ENCODE data around the gene ASPG. TPM values are rescaled to one million over a fixed set of nuclear protein-coding genes. Genes with fewer than 3 reads are reported as not detected.

ASPG gene
- total RNA-seq, 2 experiments from 2014 or later, result not detected

DNA sequence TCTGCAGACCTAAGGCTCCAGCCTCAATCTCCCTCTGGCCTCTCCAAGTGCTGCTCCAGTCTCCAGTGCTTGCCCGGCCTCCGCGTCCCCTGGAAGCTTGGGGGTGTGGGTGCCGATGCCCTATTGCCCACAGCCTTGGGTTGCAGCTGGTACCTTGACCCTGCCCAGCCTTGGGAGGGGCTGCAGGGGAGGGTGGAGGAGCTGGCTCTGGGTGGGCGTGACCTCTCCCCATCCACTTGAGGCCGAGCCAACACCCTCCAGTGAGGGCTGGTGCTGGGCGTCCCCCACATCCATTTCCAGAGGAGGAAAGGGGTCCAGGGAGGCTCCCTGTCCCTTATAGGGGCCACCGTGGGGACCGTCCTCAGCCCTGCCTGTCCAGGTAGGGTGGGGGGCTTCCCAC is 77.0 kb downstream of the ASPG start:
- no peak overlapping the region for H3K27ac Mint-ChIP-seq
- ATAC-seq, result no peak
- H3K9me3 Mint-ChIP-seq, result no peaks in the 10 kb centered on the region
- intact Hi-C loops (cut with micrococcal nuclease), result no loop called here
- H3K27me3 Mint-ChIP-seq, result no peaks in the 10 kb centered on the region
- TF ChIP-seq, protein P1, sequence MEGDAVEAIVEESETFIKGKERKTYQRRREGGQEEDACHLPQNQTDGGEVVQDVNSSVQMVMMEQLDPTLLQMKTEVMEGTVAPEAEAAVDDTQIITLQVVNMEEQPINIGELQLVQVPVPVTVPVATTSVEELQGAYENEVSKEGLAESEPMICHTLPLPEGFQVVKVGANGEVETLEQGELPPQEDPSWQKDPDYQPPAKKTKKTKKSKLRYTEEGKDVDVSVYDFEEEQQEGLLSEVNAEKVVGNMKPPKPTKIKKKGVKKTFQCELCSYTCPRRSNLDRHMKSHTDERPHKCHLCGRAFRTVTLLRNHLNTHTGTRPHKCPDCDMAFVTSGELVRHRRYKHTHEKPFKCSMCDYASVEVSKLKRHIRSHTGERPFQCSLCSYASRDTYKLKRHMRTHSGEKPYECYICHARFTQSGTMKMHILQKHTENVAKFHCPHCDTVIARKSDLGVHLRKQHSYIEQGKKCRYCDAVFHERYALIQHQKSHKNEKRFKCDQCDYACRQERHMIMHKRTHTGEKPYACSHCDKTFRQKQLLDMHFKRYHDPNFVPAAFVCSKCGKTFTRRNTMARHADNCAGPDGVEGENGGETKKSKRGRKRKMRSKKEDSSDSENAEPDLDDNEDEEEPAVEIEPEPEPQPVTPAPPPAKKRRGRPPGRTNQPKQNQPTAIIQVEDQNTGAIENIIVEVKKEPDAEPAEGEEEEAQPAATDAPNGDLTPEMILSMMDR (IDR thresholded peaks at IDR 0.05), result no peak
- CTCF ChIA-PET, result no interaction called here
- DNase-seq, result no peak
- no peaks in the 10 kb centered on the region for H3K36me3 Mint-ChIP-seq (ENCODE audit: low read depth)
- no peaks in the 10 kb centered on the region for H3K4me1 Mint-ChIP-seq (ENCODE audit: low read depth)
- POLR2A ChIA-PET, result no interaction called here
- H3K4me3 Mint-ChIP-seq, result no peak overlapping the region

DNA sequence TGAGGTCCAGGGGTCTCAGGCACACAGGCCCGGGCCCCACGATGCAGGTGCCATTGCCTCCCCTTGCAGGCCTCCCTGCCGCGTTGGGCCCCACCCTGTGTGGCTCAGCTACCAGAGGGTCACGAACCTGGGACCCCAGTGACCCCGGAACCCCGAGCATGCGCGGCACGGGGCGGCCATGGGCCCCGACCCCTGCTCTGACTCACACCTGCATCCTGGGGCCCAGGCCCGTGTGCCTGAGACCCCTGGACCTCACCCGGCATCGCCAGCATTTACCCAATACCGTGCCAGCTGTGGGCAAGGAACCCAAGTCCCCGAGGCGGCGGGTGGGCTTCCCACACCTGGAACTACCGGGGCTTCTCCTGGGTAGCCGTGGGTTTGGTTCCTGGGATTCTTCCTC is 78.0 kb downstream of the ASPG start:
- TF ChIP-seq, protein P1 (IDR thresholded peaks at IDR 0.05), result no peak
- no peak overlapping the region for H3K27ac Mint-ChIP-seq
- no peaks in the 10 kb centered on the region for H3K27me3 Mint-ChIP-seq
- ChIA-PET POLR2A (no interaction called here), CTCF (no interaction called here)
- H3K4me3 Mint-ChIP-seq, result no peak overlapping the region
- H3K4me1 Mint-ChIP-seq (ENCODE audit: low read depth), result no peaks in the 10 kb centered on the region
- ATAC-seq (no peak), DNase-seq (no peak)
- H3K36me3 Mint-ChIP-seq (ENCODE audit: low read depth), result no peaks in the 10 kb centered on the region
- H3K9me3 Mint-ChIP-seq, result no peaks in the 10 kb centered on the region
- intact Hi-C loops (cut with micrococcal nuclease), result no loop called here

DNA sequence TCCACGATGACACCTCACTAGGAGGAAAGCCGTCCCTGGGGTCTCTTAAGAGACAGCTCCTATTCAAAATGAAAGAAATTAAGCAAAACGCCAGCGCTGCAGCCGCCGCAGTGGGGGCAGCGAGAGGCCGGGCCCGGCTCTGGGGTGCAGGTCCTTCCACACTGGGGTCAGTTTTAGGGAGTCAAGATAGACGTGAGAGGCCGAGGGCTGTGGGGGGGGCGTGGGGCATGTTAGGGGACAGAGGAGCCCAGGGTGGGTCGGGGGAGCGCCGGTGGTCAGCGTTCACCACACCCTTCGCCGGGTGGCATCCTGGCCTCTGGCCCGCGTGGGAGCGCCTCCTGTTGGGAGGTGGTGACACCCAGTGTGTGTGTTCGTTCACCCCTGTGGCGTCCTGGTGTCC is 78.5 kb downstream of the ASPG start:
- intact Hi-C loops (cut with micrococcal nuclease), result no loop called here
- ChIA-PET CTCF (no interaction called here), POLR2A (no interaction called here)
- DNase-seq (no peak), ATAC-seq (no peak)
- Mint-ChIP-seq H3K27ac (no peak overlapping the region), H3K27me3 (no peaks in the 10 kb centered on the region), H3K4me1 (ENCODE audit: low read depth) (no peaks in the 10 kb centered on the region), H3K4me3 (no peak overlapping the region), H3K36me3 (ENCODE audit: low read depth) (no peaks in the 10 kb centered on the region), H3K9me3 (no peaks in the 10 kb centered on the region)
- TF ChIP-seq, protein P1 (IDR thresholded peaks at IDR 0.05), result no peak

DNA sequence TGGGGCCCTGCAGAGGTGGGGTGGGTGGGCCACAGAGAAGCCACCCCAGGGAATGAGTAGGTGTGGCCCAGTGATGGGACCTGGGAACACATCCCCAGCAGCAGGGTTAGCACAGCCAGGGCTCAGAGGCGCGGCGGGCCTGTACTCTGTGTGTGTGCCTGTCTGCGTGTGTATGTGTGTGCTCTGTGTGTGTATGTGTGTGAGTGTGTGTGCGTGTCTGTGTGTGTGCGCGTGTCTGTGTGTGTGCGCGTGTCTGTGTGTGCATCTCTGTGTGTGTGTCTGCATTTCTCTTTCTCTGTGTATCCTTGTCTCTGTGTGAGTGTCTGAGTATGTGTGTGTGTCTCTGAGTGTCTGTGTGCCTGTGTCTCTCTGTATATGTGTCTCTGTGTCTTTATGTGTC is 79.0 kb downstream of the ASPG start:
- H3K27me3 Mint-ChIP-seq, result no peaks in the 10 kb centered on the region
- no peaks in the 10 kb centered on the region for H3K9me3 Mint-ChIP-seq
- intact Hi-C loops (cut with micrococcal nuclease), result no loop called here
- POLR2A ChIA-PET, result no interaction called here
- no peaks in the 10 kb centered on the region for H3K36me3 Mint-ChIP-seq (ENCODE audit: low read depth)
- no peak for DNase-seq
- H3K4me1 Mint-ChIP-seq (ENCODE audit: low read depth), result no peaks in the 10 kb centered on the region
- CTCF ChIA-PET, result no interaction called here
- no peak overlapping the region for H3K4me3 Mint-ChIP-seq
- no peak for ATAC-seq
- TF ChIP-seq, protein P1 (IDR thresholded peaks at IDR 0.05), result no peak
- no peak overlapping the region for H3K27ac Mint-ChIP-seq

Small RNAs within 50 kb of the gene (microRNA-seq; reads per million reads assigned to microRNA genes)
- not detected for gene MIR203A (ENCODE audit: borderline microRNAs expressed, borderline replicate concordance)
- gene MIR203B (ENCODE audit: borderline microRNAs expressed, borderline replicate concordance), result not detected

Other genes with a start within 250 kb of the ASPG start
- 10 to 100 TPM; 11.9 to 14.5 TPM for gene PPP1R13B, start 238.1 kb upstream of the ASPG start, total RNA-seq
- gene TDRD9, start 157.2 kb upstream of the ASPG start, total RNA-seq, result 1 to 10 TPM; 1.2 to 1.6 TPM
- gene RD3L, start 143.2 kb upstream of the ASPG start, total RNA-seq, result not detected
- gene KIF26A, start 52.9 kb downstream of the ASPG start, total RNA-seq, result under 1 TPM; 0.59 to 0.65 TPM